Vagina (tissue), 2 donors: ENCODE measurements around the gene HMMR.

Experiments used
- POLR2AphosphoS5 ChIP-seq, 2 donors: sonication (generic); formaldehyde crosslinking; IDR thresholded peaks; one replicate each; pipeline ENCODE4 v1.9.0; 2017; ENCODE audit warnings: antibody characterized with exemption in 2 of 2, mild to moderate bottlenecking in 2 of 2, low read depth in 1 of 2; ENCODE audit not compliant: insufficient read depth in 1 of 2
- TF ChIP-seq, protein P1 (sequence below), 3 experiments: fragments of 450-650 bp in 2 of 3; fragments of 200-600 bp in 1 of 3; sonication (generic) in 1 of 3; IDR thresholded peaks; one replicate each; pipeline ENCODE4 v1.5.1; 2017 to 2019; ENCODE audit warnings: antibody characterized with exemption in 3 of 3, mild to moderate bottlenecking in 2 of 3, moderate library complexity in 2 of 3

DNA sequence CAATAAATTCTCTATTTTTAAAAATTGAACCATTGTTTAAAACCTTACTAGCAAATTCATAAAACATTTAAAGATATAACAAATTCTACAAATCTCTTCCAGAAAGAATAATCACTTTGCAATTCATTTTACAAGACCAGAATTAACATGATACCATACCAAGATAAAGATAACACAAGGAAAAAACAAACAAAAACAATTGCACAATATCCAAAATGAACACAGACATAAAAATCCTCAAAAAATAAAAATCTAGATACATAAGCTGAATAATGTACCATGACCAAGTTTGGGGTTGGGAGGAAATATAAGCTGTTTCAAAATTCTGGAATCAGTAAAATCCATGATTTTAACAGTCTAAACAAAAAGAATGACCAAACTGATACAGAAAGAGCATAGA is 11.9 kb upstream of the HMMR start:
- TF ChIP-seq, protein P1, sequence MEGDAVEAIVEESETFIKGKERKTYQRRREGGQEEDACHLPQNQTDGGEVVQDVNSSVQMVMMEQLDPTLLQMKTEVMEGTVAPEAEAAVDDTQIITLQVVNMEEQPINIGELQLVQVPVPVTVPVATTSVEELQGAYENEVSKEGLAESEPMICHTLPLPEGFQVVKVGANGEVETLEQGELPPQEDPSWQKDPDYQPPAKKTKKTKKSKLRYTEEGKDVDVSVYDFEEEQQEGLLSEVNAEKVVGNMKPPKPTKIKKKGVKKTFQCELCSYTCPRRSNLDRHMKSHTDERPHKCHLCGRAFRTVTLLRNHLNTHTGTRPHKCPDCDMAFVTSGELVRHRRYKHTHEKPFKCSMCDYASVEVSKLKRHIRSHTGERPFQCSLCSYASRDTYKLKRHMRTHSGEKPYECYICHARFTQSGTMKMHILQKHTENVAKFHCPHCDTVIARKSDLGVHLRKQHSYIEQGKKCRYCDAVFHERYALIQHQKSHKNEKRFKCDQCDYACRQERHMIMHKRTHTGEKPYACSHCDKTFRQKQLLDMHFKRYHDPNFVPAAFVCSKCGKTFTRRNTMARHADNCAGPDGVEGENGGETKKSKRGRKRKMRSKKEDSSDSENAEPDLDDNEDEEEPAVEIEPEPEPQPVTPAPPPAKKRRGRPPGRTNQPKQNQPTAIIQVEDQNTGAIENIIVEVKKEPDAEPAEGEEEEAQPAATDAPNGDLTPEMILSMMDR (IDR thresholded peaks at IDR 0.05) = no peak
- TF ChIP-seq POLR2AphosphoS5 (IDR thresholded peaks at IDR 0.05; ENCODE audit: insufficient read depth in 1 of 2, low read depth in 1 of 2) = no peak
